ENCODE results near the gene ARPC1B. TPM values are rescaled to one million over a fixed set of nuclear protein-coding genes. Genes with fewer than 3 reads are reported as not detected.
A peak's percentile ranks its signal among the peaks of the same experiment; 100 is the strongest.

ARPC1B gene
- total RNA-seq, 1 donor from 2014 or later: 23.6 TPM

GRCh38 chr7:99440195-99440594 is 65.7 kb downstream of the ARPC1B start:
- Histone ChIP-seq H3K27ac (no peak overlapping the region), H2AFZ (replicated peaks) (no peak overlapping the region), H3K27me3 (no peaks in the 10 kb centered on the region), H3K79me2 (ENCODE audit: low read depth) (peaks cover 84% of the 10 kb centered on the region), H3K9me3 (ENCODE audit: low read depth) (no peaks in the 10 kb centered on the region), H3K9ac (peak overlapping the region; percentile 90), H3F3A (ENCODE audit: low read depth) (peaks cover 18% of the 10 kb centered on the region), H3K4me3 (peak overlapping the region; percentile 90), H3K4me2 (peak overlapping the region; percentile 77), H3K36me3 (peaks cover 6% of the 10 kb centered on the region), H4K20me1 (ENCODE audit: low read depth) (peaks cover 38% of the 10 kb centered on the region), H3K4me1 (peaks cover 10% of the 10 kb centered on the region)
- DNase-seq (ENCODE audit: low spot score): no peak
- Mint-ChIP-seq H3K36me3 (peaks cover 21% of the 10 kb centered on the region), H3K27me3 (ENCODE audit: insufficient read depth, low read depth) (peaks cover 7% of the 10 kb centered on the region), H3K9me3 (no peaks in the 10 kb centered on the region), H3K27ac (no peak overlapping the region), H3K4me1 (peaks cover 20% of the 10 kb centered on the region), H3K4me3 (peak overlapping the region; percentile 99)
- no peak for TF ChIP-seq EZH2 (IDR thresholded peaks at IDR 0.05)
- TF ChIP-seq CTCF (IDR thresholded peaks at IDR 0.05): no peak

Other genes starting within 250 kb of the ARPC1B start
- gene SMURF1, start 230.6 kb upstream of the ARPC1B start, total RNA-seq (ENCODE audit: low replicate concordance): 31.0 and 34.5 TPM in 2 replicates
- gene KPNA7, start 166.6 kb upstream of the ARPC1B start, total RNA-seq (ENCODE audit: low replicate concordance): not detected in 2 replicates
- gene MYH16, start 101.9 kb upstream of the ARPC1B start, total RNA-seq (ENCODE audit: low replicate concordance): not detected in 2 replicates
- 143 and 154 TPM in 2 replicates for gene ARPC1A, start 48.8 kb upstream of the ARPC1B start, total RNA-seq (ENCODE audit: low replicate concordance)
- 136 and 170 TPM in 2 replicates for gene PDAP1, start 33.9 kb downstream of the ARPC1B start, total RNA-seq (ENCODE audit: low replicate concordance)
- 59.7 and 98.2 TPM in 2 replicates for gene BUD31, start 34.2 kb downstream of the ARPC1B start, total RNA-seq (ENCODE audit: low replicate concordance)
- 8.3 and 10.5 TPM in 2 replicates for gene PTCD1, start 64.1 kb downstream of the ARPC1B start, total RNA-seq (ENCODE audit: low replicate concordance)
- gene CPSF4, start 64.2 kb downstream of the ARPC1B start, total RNA-seq (ENCODE audit: low replicate concordance): 72.1 and 120 TPM in 2 replicates
- 2,754 and 3,838 TPM in 2 replicates for gene ATP5MF, start 91.4 kb downstream of the ARPC1B start, total RNA-seq (ENCODE audit: low replicate concordance)
- 18.7 and 20.2 TPM in 2 replicates for gene ZNF789, start 98.2 kb downstream of the ARPC1B start, total RNA-seq (ENCODE audit: low replicate concordance)
- 16.8 and 22.4 TPM in 2 replicates for gene ZNF394, start 125.6 kb downstream of the ARPC1B start, total RNA-seq (ENCODE audit: low replicate concordance)
- 19.6 and 23.3 TPM in 2 replicates for gene ZKSCAN5, start 129.9 kb downstream of the ARPC1B start, total RNA-seq (ENCODE audit: low replicate concordance)
- 14.7 and 21.1 TPM in 2 replicates for gene FAM200A, start 177.4 kb downstream of the ARPC1B start, total RNA-seq (ENCODE audit: low replicate concordance)
- gene ZNF655, start 183.9 kb downstream of the ARPC1B start, total RNA-seq (ENCODE audit: low replicate concordance): 59.3 and 66.3 TPM in 2 replicates
- 0.53 TPM in 1 of 2 replicates, not detected in the other for gene TMEM225B, start 223.5 kb downstream of the ARPC1B start, total RNA-seq (ENCODE audit: low replicate concordance)
- 8.7 and 13.3 TPM in 2 replicates for gene ZSCAN25, start 242.2 kb downstream of the ARPC1B start, total RNA-seq (ENCODE audit: low replicate concordance)

Data from neural progenitor cell (in vitro differentiated cells).